ENCODE results near the gene SMG1.

DNA sequence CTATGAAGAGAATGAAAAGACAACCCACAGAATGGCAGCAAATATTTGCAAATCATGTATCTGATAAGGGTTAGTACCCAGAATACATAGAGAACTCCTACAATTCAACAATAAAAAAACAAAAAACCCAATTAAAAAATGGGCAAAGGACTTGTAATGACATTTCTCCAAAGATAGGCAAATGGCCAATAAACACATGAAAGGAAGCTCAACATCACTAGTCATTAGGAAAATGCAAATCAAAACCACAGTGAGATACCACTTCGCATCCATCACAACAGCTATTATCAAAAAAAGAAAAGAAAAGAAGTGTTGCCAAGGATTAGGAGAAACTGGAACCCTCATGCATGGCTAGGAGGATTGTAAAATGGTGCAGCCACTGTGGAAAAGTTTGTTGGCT is 79.8 kb downstream of the SMG1 start:
- no peak for TF ChIP-seq EZH2 (IDR thresholded peaks at IDR 0.05; ENCODE audit: low read depth)
- TF ChIP-seq, protein P1, sequence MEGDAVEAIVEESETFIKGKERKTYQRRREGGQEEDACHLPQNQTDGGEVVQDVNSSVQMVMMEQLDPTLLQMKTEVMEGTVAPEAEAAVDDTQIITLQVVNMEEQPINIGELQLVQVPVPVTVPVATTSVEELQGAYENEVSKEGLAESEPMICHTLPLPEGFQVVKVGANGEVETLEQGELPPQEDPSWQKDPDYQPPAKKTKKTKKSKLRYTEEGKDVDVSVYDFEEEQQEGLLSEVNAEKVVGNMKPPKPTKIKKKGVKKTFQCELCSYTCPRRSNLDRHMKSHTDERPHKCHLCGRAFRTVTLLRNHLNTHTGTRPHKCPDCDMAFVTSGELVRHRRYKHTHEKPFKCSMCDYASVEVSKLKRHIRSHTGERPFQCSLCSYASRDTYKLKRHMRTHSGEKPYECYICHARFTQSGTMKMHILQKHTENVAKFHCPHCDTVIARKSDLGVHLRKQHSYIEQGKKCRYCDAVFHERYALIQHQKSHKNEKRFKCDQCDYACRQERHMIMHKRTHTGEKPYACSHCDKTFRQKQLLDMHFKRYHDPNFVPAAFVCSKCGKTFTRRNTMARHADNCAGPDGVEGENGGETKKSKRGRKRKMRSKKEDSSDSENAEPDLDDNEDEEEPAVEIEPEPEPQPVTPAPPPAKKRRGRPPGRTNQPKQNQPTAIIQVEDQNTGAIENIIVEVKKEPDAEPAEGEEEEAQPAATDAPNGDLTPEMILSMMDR (conservative IDR thresholded peaks at IDR 0.05): no peak

Measured in PC-9 (cell line).